ENCODE results near the gene FRS2. TPM values are rescaled to one million over a fixed set of nuclear protein-coding genes. Genes with fewer than 3 reads are reported as not detected.

Gene FRS2
- polyA plus RNA-seq, 1 donor from 2014 or later: 20.2 TPM

DNA sequence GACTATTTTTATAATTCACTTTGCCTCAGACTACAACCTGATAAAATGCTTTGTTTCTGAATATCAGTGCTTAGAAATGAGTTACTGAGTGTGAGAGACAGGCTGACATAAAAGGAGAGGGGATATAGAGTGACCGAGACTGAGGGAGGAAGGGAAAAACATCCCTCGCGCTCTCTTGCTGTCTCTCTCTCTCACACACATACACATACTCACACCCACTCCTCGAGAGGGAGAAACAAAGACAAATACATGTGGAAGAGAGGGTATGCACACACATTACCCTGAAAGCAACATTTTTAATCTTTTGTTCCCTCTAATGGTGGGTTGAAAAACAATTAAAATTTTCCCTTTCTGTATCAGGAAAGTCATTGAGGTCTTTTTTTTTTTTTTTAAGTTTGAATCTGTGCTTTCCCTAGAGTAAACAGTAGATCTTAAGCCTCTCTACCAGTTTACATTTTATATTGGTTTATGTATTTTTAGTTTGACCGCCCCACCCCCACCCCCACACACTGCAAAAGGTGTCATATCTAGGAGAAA is 45.3 kb downstream of the FRS2 start:
- Histone ChIP-seq H3K9me3 (ENCODE audit: low read length) (no peaks in the 10 kb centered on the region), H3K27ac (ENCODE audit: low read length) (no peak overlapping the region), H3K4me2 (ENCODE audit: low read length) (no peak overlapping the region), H3F3A (ENCODE audit: insufficient read depth, low read length, poor library complexity, severe bottlenecking) (peaks cover 5% of the 10 kb centered on the region), H3K79me2 (replicated peaks; ENCODE audit: insufficient read depth, low read length) (peaks cover 56% of the 10 kb centered on the region), H3K9ac (ENCODE audit: low read length) (no peak overlapping the region), H4K20me1 (ENCODE audit: insufficient read depth) (no peaks in the 10 kb centered on the region), H3K27me3 (ENCODE audit: insufficient read depth, low read depth, low read length) (no peaks in the 10 kb centered on the region), H3K36me3 (ENCODE audit: insufficient read depth, low read length) (no peaks in the 10 kb centered on the region), H2AFZ (ENCODE audit: low read depth, low read length) (no peak overlapping the region), H3K9me2 (ENCODE audit: insufficient read depth, low read length) (no peaks in the 10 kb centered on the region), H3K4me3 (ENCODE audit: low read length) (no peak overlapping the region)
- TF ChIP-seq, protein P1, sequence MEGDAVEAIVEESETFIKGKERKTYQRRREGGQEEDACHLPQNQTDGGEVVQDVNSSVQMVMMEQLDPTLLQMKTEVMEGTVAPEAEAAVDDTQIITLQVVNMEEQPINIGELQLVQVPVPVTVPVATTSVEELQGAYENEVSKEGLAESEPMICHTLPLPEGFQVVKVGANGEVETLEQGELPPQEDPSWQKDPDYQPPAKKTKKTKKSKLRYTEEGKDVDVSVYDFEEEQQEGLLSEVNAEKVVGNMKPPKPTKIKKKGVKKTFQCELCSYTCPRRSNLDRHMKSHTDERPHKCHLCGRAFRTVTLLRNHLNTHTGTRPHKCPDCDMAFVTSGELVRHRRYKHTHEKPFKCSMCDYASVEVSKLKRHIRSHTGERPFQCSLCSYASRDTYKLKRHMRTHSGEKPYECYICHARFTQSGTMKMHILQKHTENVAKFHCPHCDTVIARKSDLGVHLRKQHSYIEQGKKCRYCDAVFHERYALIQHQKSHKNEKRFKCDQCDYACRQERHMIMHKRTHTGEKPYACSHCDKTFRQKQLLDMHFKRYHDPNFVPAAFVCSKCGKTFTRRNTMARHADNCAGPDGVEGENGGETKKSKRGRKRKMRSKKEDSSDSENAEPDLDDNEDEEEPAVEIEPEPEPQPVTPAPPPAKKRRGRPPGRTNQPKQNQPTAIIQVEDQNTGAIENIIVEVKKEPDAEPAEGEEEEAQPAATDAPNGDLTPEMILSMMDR (IDR thresholded peaks at IDR 0.05; ENCODE audit: poor library complexity, severe bottlenecking): no peak
- TF ChIP-seq RAD21 (conservative IDR thresholded peaks at IDR 0.05): no peak
- TF ChIP-seq EP300 (conservative IDR thresholded peaks at IDR 0.05; ENCODE audit: poor library complexity, severe bottlenecking): no peak
- TF ChIP-seq, protein P2, sequence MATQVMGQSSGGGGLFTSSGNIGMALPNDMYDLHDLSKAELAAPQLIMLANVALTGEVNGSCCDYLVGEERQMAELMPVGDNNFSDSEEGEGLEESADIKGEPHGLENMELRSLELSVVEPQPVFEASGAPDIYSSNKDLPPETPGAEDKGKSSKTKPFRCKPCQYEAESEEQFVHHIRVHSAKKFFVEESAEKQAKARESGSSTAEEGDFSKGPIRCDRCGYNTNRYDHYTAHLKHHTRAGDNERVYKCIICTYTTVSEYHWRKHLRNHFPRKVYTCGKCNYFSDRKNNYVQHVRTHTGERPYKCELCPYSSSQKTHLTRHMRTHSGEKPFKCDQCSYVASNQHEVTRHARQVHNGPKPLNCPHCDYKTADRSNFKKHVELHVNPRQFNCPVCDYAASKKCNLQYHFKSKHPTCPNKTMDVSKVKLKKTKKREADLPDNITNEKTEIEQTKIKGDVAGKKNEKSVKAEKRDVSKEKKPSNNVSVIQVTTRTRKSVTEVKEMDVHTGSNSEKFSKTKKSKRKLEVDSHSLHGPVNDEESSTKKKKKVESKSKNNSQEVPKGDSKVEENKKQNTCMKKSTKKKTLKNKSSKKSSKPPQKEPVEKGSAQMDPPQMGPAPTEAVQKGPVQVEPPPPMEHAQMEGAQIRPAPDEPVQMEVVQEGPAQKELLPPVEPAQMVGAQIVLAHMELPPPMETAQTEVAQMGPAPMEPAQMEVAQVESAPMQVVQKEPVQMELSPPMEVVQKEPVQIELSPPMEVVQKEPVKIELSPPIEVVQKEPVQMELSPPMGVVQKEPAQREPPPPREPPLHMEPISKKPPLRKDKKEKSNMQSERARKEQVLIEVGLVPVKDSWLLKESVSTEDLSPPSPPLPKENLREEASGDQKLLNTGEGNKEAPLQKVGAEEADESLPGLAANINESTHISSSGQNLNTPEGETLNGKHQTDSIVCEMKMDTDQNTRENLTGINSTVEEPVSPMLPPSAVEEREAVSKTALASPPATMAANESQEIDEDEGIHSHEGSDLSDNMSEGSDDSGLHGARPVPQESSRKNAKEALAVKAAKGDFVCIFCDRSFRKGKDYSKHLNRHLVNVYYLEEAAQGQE (IDR thresholded peaks at IDR 0.05; ENCODE audit: borderline replicate concordance): no peak

DNA sequence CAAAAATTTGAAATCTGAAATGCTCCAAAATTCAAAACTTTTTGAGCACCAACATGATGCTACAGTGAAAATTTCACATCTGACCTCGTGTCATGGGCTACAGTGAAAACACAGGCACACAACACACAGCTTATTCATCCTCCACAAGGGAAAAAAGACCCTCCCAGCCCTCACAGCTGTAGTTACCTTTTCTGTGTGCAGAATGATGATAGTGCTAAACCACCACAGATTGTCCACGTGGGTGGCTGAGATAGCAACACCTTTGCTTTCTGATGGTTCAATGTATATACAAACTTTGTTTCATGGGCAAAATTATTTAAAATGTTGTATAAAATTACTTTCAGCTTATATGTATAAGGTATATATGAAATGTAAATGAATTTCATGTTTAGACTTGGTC is 46.8 kb downstream of the FRS2 start:
- no peak overlapping the region for H3K4me3 ChIP-seq (ENCODE audit: low read length)
- peaks cover 50% of the 10 kb centered on the region for H3K79me2 ChIP-seq (replicated peaks; ENCODE audit: insufficient read depth, low read length)
- H3F3A ChIP-seq (ENCODE audit: insufficient read depth, low read length, poor library complexity, severe bottlenecking): peaks cover 5% of the 10 kb centered on the region
- TF ChIP-seq SMC3 (conservative IDR thresholded peaks at IDR 0.05; ENCODE audit: poor library complexity): no peak
- no peak for TF ChIP-seq POLR2AphosphoS5 (IDR thresholded peaks at IDR 0.05)
- TF ChIP-seq, protein P1 (IDR thresholded peaks at IDR 0.05; ENCODE audit: poor library complexity, severe bottlenecking): no peak
- no peak for TF ChIP-seq TAF1 (IDR thresholded peaks at IDR 0.05; ENCODE audit: low read depth)
- TF ChIP-seq RAD21 (conservative IDR thresholded peaks at IDR 0.05): no peak
- TF ChIP-seq EP300 (conservative IDR thresholded peaks at IDR 0.05; ENCODE audit: poor library complexity, severe bottlenecking): no peak
- TF ChIP-seq, protein P2 (IDR thresholded peaks at IDR 0.05; ENCODE audit: borderline replicate concordance): no peak
- no peaks in the 10 kb centered on the region for H3K27me3 ChIP-seq (ENCODE audit: insufficient read depth, low read depth, low read length)
- H3K27ac ChIP-seq (ENCODE audit: low read length): no peak overlapping the region
- H3K9ac ChIP-seq (ENCODE audit: low read length): no peak overlapping the region
- H3K9me2 ChIP-seq (ENCODE audit: insufficient read depth, low read length): no peaks in the 10 kb centered on the region
- no peaks in the 10 kb centered on the region for H3K36me3 ChIP-seq (ENCODE audit: insufficient read depth, low read length)
- no peak overlapping the region for H2AFZ ChIP-seq (ENCODE audit: low read depth, low read length)
- H3K9me3 ChIP-seq (ENCODE audit: low read length): no peaks in the 10 kb centered on the region
- no peak overlapping the region for H3K4me2 ChIP-seq (ENCODE audit: low read length)
- H4K20me1 ChIP-seq (ENCODE audit: insufficient read depth): no peaks in the 10 kb centered on the region

Measured in neural cell (in vitro differentiated cells).